ENCODE results near the gene IQCC.
"Not testable (repeated sequence)": the region's sequence is repeated elsewhere in the genome, so short reads cannot be mapped to it uniquely, and the experiment has no call there.

Gene IQCC

GRCh38 chr1:32205401-32206370 lies at the start of gene IQCC:
Gene IQCC (plus strand): TSS chr1:32205671. CDS start chr1:32205682, 11 bp downstream.
- DNase-seq: peak; percentile 82

GRCh38 chr1:32159189-32159588 lies 46.3 kb upstream of the IQCC start:
- DNase-seq: no peak

GRCh38 chr1:32163405-32163804 lies 42.1 kb upstream of the IQCC start:
- no peak for DNase-seq

- not testable (repeated sequence) for DNase-seq
These were observed 39.8 kb upstream of the IQCC start for GRCh38 chr1:32165633-32166032.

GRCh38 chr1:32170991-32171390 lies 34.5 kb upstream of the IQCC start:
- DNase-seq: no peak

GRCh38 chr1:32172621-32173245 lies 32.7 kb upstream of the IQCC start:
- DNase-seq: no peak

- DNase-seq: no peak
These were observed 26.9 kb upstream of the IQCC start for GRCh38 chr1:32178380-32179192.

- DNase-seq: no peak
These were observed 26.4 kb upstream of the IQCC start for GRCh38 chr1:32179193-32179442.

GRCh38 chr1:32179443-32180185 lies 25.9 kb upstream of the IQCC start, which contains the start of gene TXLNA:
Gene TXLNA (plus strand): TSS chr1:32179675. CDS start chr1:32180346, 671 bp downstream.
- DNase-seq: peak; percentile 87

- peak; percentile 18 for DNase-seq
These were observed 25.0 kb upstream of the IQCC start for GRCh38 chr1:32180186-32181060.

GRCh38 chr1:32181065-32181464 lies 24.4 kb upstream of the IQCC start:
- no peak for DNase-seq

GRCh38 chr1:32181563-32181962 lies 23.9 kb upstream of the IQCC start:
- no peak for DNase-seq

- no peak for DNase-seq
These were observed 23.4 kb upstream of the IQCC start for GRCh38 chr1:32182060-32182459.

GRCh38 chr1:32184650-32185049 lies 20.8 kb upstream of the IQCC start:
- no peak for DNase-seq

- DNase-seq: no peak
These were observed 19.4 kb upstream of the IQCC start for GRCh38 chr1:32186077-32186476.

- DNase-seq: no peak
These were observed 19.0 kb upstream of the IQCC start for GRCh38 chr1:32186491-32186890.

GRCh38 chr1:32187850-32188249 lies 17.6 kb upstream of the IQCC start:
- DNase-seq: no peak

- no peak for DNase-seq
These were observed 13.1 kb upstream of the IQCC start for GRCh38 chr1:32192220-32192948.

- DNase-seq: no peak
These were observed 10.5 kb upstream of the IQCC start for GRCh38 chr1:32194984-32195383.

- no peak for DNase-seq
These were observed 9.9 kb upstream of the IQCC start for GRCh38 chr1:32195531-32195930.
